Heart left ventricle (tissue), 13 donors: Measurements from ENCODE around the gene PKNOX1.

ENCODE experiments used
- CTCF ChIP-seq, 12 donors: fragments of 200-600 bp; sonication (generic) in 4 of 12; IDR thresholded peaks; one replicate each; pipeline versions ENCODE4 v1.5.0 to v1.8.0; 2018 to 2022; ENCODE audit warnings: antibody characterized with exemption in 12 of 12, mild to moderate bottlenecking in 5 of 12
- POLR2A ChIP-seq, 2 donors: fragments of 450-650 bp; IDR thresholded peaks; one replicate each; pipeline ENCODE4 v1.6.1; 2017; ENCODE audit warnings: antibody characterized with exemption in 2 of 2, mild to moderate bottlenecking in 2 of 2, moderate library complexity in 2 of 2
- donor health status: ischemic (EF 13 %, LVEDD 7.1; RV severe dilation, severe dysfunction).
- donor health status: DM: no; HTN: yes; CAD: no.
- donor health status: DM: no; HTN: no; CAD: no.
- donor health status: ischemic (EF 25% LVEDD 6.9; RV normal size, moderate dysfunction).
- donor health status: ischemic (EF 25% LVEDD 5.7; RV mildly dilated, moderate dysfunction).
- donor health status: ischemic (EF 35%, LVEDD 5.7; RV mildly dilated, moderate dysfunction).
- donor health status: nonischemic (EF 11% LVEDD 7.7; RV severe dilation, severe dysfunction).
- donor health status: DM: yes; HTN: yes; CAD: no.
- donor health status: PGD.
- donor health status: ischemic (EF 29% LVEDD 5.4; RV normal size, mild dysfunction).
- donor health status: nonischemic (EF 23%, LVEDD 6.1; RV moderate dilation, normal function).

GRCh38 chr21:42989816-42990650 is 15.7 kb downstream of the PKNOX1 start:
- TF ChIP-seq CTCF (IDR thresholded peaks at IDR 0.05) (no peak), POLR2A (IDR thresholded peaks at IDR 0.05) (no peak)
